PFSK-1 (cell line): ENCODE data around the gene CPAMD8.

Experiments used
- FOXP2 ChIP-seq: optimal IDR thresholded peaks from 2 replicates; pipeline ENCODE3; 2011; ENCODE audit warnings: borderline replicate concordance, control low read depth, inconsistent platforms; ENCODE audit not compliant: insufficient read depth; ENCODE audit errors: extremely low read length, extremely low read depth
- POLR2AphosphoS5 ChIP-seq: IDR thresholded peaks from 2 replicates; pipeline ENCODE4 v1.6.1; 2012; ENCODE audit warnings: low read depth, mild to moderate bottlenecking, control low read depth, low read length, moderate library complexity
- REST ChIP-seq, 2 experiments: IDR thresholded peaks; 2 replicates each; pipeline versions ENCODE4 v1.6.1 to v1.8.0; 2011 to 2012; ENCODE audit warnings: low read depth in 2 of 2, low read length in 2 of 2, control low read depth in 1 of 2, inconsistent platforms in 1 of 2, mild to moderate bottlenecking in 1 of 2, moderate library complexity in 1 of 2; ENCODE audit not compliant: insufficient read depth in 1 of 2
- SIN3A ChIP-seq: IDR thresholded peaks from 2 replicates; pipeline ENCODE4 v1.6.1; 2012; ENCODE audit warnings: mild to moderate bottlenecking, low read length, moderate library complexity, borderline replicate concordance; ENCODE audit not compliant: insufficient read depth
- TAF1 ChIP-seq: IDR thresholded peaks from 2 replicates; pipeline ENCODE4 v1.6.1; 2012; ENCODE audit warnings: low read length, control low read depth, borderline replicate concordance; ENCODE audit not compliant: insufficient read depth

The CPAMD8 gene

GRCh38 chr19:16955161-16955560 lies 71.4 kb downstream of the CPAMD8 start:
- TF ChIP-seq SIN3A, result no peak
- no peak for TF ChIP-seq REST (IDR thresholded peaks at IDR 0.05; ENCODE audit: insufficient read depth in 1 of 2, low read depth in 2 of 2, low read length in 2 of 2)
- no peak for TF ChIP-seq POLR2AphosphoS5
- no peak for TF ChIP-seq FOXP2
- TF ChIP-seq TAF1, result no peak

- TF ChIP-seq SIN3A, result no peak
- no peak for TF ChIP-seq POLR2AphosphoS5
- TF ChIP-seq REST (IDR thresholded peaks at IDR 0.05; ENCODE audit: insufficient read depth in 1 of 2, low read depth in 2 of 2, low read length in 2 of 2), result no peak
- TF ChIP-seq TAF1, result no peak
- TF ChIP-seq FOXP2, result no peak
Observed at GRCh38 chr19:16952046-16952445, 74.6 kb downstream of the CPAMD8 start.

GRCh38 chr19:16951529-16951928 lies 75.1 kb downstream of the CPAMD8 start:
- TF ChIP-seq TAF1 (no peak), REST (IDR thresholded peaks at IDR 0.05; ENCODE audit: insufficient read depth in 1 of 2, low read depth in 2 of 2, low read length in 2 of 2) (no peak), SIN3A (no peak), POLR2AphosphoS5 (no peak), FOXP2 (no peak)

GRCh38 chr19:16949496-16950023 lies 77.0 kb downstream of the CPAMD8 start:
- TF ChIP-seq FOXP2, result no peak
- TF ChIP-seq POLR2AphosphoS5, result no peak
- TF ChIP-seq TAF1, result no peak
- no peak for TF ChIP-seq SIN3A
- TF ChIP-seq REST (IDR thresholded peaks at IDR 0.05; ENCODE audit: insufficient read depth in 1 of 2, low read depth in 2 of 2, low read length in 2 of 2), result no peak

GRCh38 chr19:16946951-16947940 lies 79.4 kb downstream of the CPAMD8 start:
- TF ChIP-seq SIN3A, result no peak
- TF ChIP-seq POLR2AphosphoS5, result no peak
